Neural progenitor cell (in vitro differentiated cells): Measurements from ENCODE around the gene PLEKHJ1. TPM values are rescaled to one million over a fixed set of nuclear protein-coding genes. Genes with fewer than 3 reads are reported as not detected.

Experiments
- DNase-seq: peaks from one replicate; pipeline ENCODE4 v3.0.0-alpha.2; 2016; ENCODE audit warnings: low spot score
- H2AFZ ChIP-seq: fragments of 200-600 bp; sonication (generic); replicated peaks from 2 replicates; pipeline ENCODE4 v1.6.1; 2016; ENCODE audit warnings: antibody characterized with exemption
- H3F3A ChIP-seq: fragments of 200-600 bp; sonication (generic); 2 replicates; pipeline ENCODE4 v1.6.1; 2016; ENCODE audit warnings: antibody characterized with exemption, low read depth
- H3K27ac ChIP-seq: fragments of 200-600 bp; sonication (generic); 2 replicates; pipeline ENCODE4 v1.5.1; 2016; ENCODE audit warnings: mild to moderate bottlenecking
- H3K27me3 ChIP-seq: fragments of 200-600 bp; sonication (generic); 2 replicates; pipeline ENCODE4 v1.6.1; 2016; ENCODE audit warnings: mild to moderate bottlenecking, moderate library complexity
- H3K36me3 ChIP-seq: fragments of 200-600 bp; sonication (generic); 2 replicates; pipeline ENCODE4 v1.5.1; 2016
- H3K4me1 ChIP-seq: fragments of 200-600 bp; sonication (generic); 2 replicates; pipeline ENCODE4 v1.6.1; 2016; ENCODE audit warnings: mixed run types
- H3K4me2 ChIP-seq: fragments of 200-600 bp; sonication (generic); 2 replicates; pipeline ENCODE4 v1.6.1; 2016
- H3K4me3 ChIP-seq: fragments of 200-600 bp; sonication (generic); 2 replicates; pipeline ENCODE4 v1.5.1; 2016
- H3K79me2 ChIP-seq: fragments of 200-600 bp; sonication (generic); 2 replicates; pipeline ENCODE4 v1.6.1; 2016; ENCODE audit warnings: low read depth
- H3K9ac ChIP-seq: fragments of 200-600 bp; sonication (generic); 2 replicates; pipeline ENCODE4 v1.6.1; 2016
- H3K9me3 ChIP-seq: fragments of 200-600 bp; sonication (generic); 2 replicates; pipeline ENCODE4 v1.5.1; 2016; ENCODE audit warnings: low read depth
- H4K20me1 ChIP-seq: fragments of 200-600 bp; sonication (generic); 2 replicates; pipeline ENCODE4 v1.6.1; 2016; ENCODE audit warnings: low read depth
- H3K27ac Mint-ChIP-seq: 3 replicates; pipeline ENCODE4 v1.8.0; 2021; ENCODE audit warnings: mixed read lengths
- H3K27me3 Mint-ChIP-seq: 2 replicates; pipeline ENCODE4 v1.8.0; 2022; ENCODE audit warnings: low read depth, mild to moderate bottlenecking, inconsistent platforms, moderate library complexity, mixed read lengths; ENCODE audit not compliant: insufficient read depth
- H3K36me3 Mint-ChIP-seq: 3 replicates; pipeline ENCODE4 v1.8.0; 2021; ENCODE audit warnings: mixed read lengths
- H3K4me1 Mint-ChIP-seq: 3 replicates; pipeline ENCODE4 v1.8.0; 2021; ENCODE audit warnings: mixed read lengths
- H3K4me3 Mint-ChIP-seq: 3 replicates; pipeline ENCODE4 v1.8.0; 2021; ENCODE audit warnings: mild to moderate bottlenecking, moderate library complexity, mixed read lengths
- H3K9me3 Mint-ChIP-seq: 3 replicates; pipeline ENCODE4 v1.8.0; 2020; ENCODE audit warnings: mixed read lengths
- EZH2 ChIP-seq: fragments of 200-600 bp; sonication (generic); IDR thresholded peaks from 2 replicates; pipeline ENCODE4 v1.6.1; 2017; ENCODE audit warnings: antibody characterized with exemption, mild to moderate bottlenecking, moderate library complexity
- EZH2phosphoT487 ChIP-seq: fragments of 200-600 bp; sonication (generic); IDR thresholded peaks from 2 replicates; pipeline ENCODE4 v1.6.1; 2017; ENCODE audit warnings: antibody characterized with exemption
- total RNA-seq: library from RNA; depleted of rRNA; stranded (reverse); fragments of >200 nt; gene quantifications from 2 replicates; pipeline ENCODE4 v1.2.3, GENCODE V29; 2015; ENCODE audit warnings: low replicate concordance
- TF ChIP-seq, protein P1 (sequence below): fragments of 200-600 bp; sonication (generic); IDR thresholded peaks from 2 replicates; pipeline ENCODE4 v1.5.1; 2017; ENCODE audit warnings: antibody characterized with exemption, mild to moderate bottlenecking

PLEKHJ1 gene
- total RNA-seq, 1 donor from 2014 or later, result 77.6 TPM

DNA sequence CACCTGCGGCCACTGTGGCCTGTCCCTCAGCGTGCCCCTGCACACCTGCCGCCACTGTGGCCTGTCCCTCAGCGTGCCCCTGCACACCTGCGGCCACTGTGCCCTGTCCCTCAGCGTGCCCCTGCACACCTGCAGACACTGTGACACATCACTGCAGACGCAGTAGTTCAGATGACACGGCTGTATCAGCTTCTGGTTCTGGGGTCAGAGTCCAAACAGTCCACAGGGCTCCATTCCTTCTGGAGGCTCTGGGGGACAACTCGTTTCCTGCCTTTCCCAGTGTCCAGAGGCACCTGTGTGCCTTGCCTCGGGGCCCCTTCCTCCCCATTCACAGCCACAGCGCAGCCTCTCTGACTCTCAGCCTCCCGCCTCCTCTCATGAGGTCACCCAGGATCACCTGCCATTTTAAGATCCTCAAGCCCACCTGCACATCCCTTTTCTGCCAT, 6.0 kb upstream of the PLEKHJ1 start:
- Histone ChIP-seq H3K4me2 (no peak overlapping the region), H3K4me3 (no peak overlapping the region), H3K79me2 (peaks cover 73% of the 10 kb centered on the region), H3K9ac (no peak overlapping the region), H2AFZ (no peak overlapping the region), H3K4me1 (peaks cover 38% of the 10 kb centered on the region), H3K36me3 (no peaks in the 10 kb centered on the region), H3K27ac (no peak overlapping the region), H3F3A (peaks cover 25% of the 10 kb centered on the region), H3K27me3 (no peaks in the 10 kb centered on the region), H4K20me1 (peaks cover 100% of the 10 kb centered on the region), H3K9me3 (no peaks in the 10 kb centered on the region)
- TF ChIP-seq, protein P1, sequence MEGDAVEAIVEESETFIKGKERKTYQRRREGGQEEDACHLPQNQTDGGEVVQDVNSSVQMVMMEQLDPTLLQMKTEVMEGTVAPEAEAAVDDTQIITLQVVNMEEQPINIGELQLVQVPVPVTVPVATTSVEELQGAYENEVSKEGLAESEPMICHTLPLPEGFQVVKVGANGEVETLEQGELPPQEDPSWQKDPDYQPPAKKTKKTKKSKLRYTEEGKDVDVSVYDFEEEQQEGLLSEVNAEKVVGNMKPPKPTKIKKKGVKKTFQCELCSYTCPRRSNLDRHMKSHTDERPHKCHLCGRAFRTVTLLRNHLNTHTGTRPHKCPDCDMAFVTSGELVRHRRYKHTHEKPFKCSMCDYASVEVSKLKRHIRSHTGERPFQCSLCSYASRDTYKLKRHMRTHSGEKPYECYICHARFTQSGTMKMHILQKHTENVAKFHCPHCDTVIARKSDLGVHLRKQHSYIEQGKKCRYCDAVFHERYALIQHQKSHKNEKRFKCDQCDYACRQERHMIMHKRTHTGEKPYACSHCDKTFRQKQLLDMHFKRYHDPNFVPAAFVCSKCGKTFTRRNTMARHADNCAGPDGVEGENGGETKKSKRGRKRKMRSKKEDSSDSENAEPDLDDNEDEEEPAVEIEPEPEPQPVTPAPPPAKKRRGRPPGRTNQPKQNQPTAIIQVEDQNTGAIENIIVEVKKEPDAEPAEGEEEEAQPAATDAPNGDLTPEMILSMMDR, result no peak
- TF ChIP-seq EZH2 (no peak), EZH2phosphoT487 (no peak)
- no peak for DNase-seq
- Mint-ChIP-seq H3K9me3 (no peaks in the 10 kb centered on the region), H3K27ac (no peak overlapping the region), H3K4me1 (peaks cover 47% of the 10 kb centered on the region), H3K27me3 (peaks cover 2% of the 10 kb centered on the region), H3K4me3 (no peak overlapping the region), H3K36me3 (peaks cover 8% of the 10 kb centered on the region)

DNA sequence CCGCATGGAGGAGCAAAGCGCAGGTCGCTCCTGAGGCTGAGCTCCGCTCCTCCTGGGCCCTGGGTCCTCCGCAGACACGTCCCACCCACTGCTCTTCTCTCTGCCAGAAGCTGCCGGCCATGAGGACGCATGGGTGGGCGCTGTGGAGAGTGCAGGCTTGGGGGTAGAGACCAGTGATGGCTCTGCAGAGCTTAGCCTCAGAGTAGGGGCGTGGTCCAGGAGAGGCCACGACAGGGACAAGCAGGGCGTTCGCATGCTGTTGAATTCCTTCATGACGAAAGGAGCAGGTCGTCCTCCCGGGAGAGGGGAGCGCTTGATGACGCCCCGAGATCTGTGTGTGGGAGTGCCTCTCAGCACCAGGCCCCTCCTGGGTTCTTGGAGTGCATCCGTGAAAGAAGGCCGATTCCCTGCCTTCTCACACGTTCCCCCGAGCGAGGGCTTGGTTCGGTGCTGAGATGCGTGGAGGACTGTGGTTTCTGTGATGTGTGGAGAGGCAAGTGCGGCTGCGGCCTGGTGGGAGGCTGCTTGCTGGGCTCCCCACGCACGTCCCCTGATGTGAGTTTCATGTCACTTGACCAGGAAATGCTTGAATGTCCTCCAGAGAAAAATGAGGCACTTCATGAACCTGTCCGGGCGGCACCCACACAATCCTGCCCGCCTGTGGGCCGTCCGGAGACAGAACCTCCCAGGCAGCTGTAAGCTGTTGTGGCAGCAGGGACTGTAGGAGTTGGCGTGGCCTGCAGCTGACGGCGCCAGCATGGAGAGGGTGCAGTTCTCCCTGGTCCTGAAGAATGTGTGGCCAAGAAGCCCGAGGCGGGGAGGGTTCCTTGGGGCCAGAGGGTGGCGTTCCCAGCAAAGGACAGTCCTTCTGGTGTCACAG, 5.0 kb upstream of the PLEKHJ1 start:
- H3K9me3 Mint-ChIP-seq, result no peaks in the 10 kb centered on the region
- H3K4me3 Mint-ChIP-seq, result peak overlapping the region; percentile 99
- Histone ChIP-seq H3K4me1 (peaks cover 38% of the 10 kb centered on the region), H3K9me3 (no peaks in the 10 kb centered on the region), H3K4me2 (peak overlapping the region; percentile 81), H3K27me3 (no peaks in the 10 kb centered on the region), H4K20me1 (peaks cover 92% of the 10 kb centered on the region), H3K79me2 (peaks cover 77% of the 10 kb centered on the region), H3K9ac (peak overlapping the region; percentile 8), H2AFZ (no peak overlapping the region), H3K36me3 (no peaks in the 10 kb centered on the region), H3K4me3 (peak overlapping the region; percentile 72), H3F3A (peaks cover 30% of the 10 kb centered on the region), H3K27ac (no peak overlapping the region)
- peaks cover 52% of the 10 kb centered on the region for H3K4me1 Mint-ChIP-seq
- TF ChIP-seq, protein P1, result no peak
- TF ChIP-seq EZH2phosphoT487 (no peak), EZH2 (no peak)
- peaks cover 10% of the 10 kb centered on the region for H3K36me3 Mint-ChIP-seq
- peak overlapping the region; percentile 93 for H3K27ac Mint-ChIP-seq
- DNase-seq, result no peak
- peaks cover 7% of the 10 kb centered on the region for H3K27me3 Mint-ChIP-seq

DNA sequence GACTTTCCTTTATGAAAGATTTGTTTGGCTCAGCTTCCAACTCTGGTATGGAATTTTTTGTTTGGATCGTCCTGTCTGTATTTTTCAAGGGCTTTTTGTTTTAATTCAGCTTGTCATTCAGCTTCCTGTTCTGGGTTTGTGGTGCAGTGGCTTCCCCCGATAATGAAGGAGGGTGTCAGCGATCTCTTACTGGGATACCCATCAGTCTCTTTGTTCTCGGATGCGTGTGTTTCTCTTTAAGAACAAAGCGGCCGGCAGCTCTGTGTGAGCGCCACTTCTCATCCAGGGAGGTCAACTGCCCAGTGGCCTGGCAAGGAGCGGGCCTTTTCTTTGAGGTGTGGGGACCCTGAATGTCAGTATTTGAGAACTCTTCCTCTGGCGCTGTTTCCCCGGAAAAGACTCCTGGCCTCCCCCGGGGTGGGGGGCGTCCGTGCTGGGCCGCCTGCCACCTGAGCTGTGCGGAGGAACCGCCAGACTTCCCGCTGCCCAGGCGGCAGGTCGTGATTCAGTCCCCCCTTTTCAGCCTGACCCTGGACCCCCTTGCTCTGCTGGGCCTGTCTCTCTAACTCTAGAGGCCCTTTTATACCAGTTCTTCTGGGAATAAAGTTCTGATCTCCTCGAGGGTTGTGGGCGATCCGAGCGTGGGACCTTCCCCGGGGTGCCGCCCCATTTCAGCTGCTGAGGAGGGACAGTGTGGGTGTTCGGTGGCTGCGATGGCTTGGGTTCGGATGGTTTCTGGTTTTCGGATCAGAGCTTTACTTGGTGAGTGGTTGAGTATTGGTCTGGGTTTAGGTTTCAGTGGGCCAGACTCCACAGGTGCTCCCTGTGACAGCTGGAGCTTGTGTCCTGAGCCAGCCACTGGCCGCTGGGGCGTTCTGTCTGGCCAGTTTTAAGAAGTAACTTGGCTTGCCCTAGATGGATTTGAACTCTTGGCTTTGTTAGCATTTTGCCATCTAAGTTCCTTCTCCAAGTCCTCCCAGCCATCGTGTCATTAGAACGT, 3.9 kb upstream of the PLEKHJ1 start:
- Histone ChIP-seq H3K27ac (peak overlapping the region; percentile 21), H3K9ac (peak overlapping the region; percentile 60), H3K4me1 (peaks cover 41% of the 10 kb centered on the region), H3K27me3 (no peaks in the 10 kb centered on the region), H4K20me1 (peaks cover 86% of the 10 kb centered on the region), H3K4me3 (peak overlapping the region; percentile 72), H3K9me3 (no peaks in the 10 kb centered on the region), H2AFZ (no peak overlapping the region), H3K79me2 (peaks cover 87% of the 10 kb centered on the region), H3K36me3 (no peaks in the 10 kb centered on the region), H3K4me2 (peak overlapping the region; percentile 81), H3F3A (peaks cover 30% of the 10 kb centered on the region)
- DNase-seq, result peak; percentile 90
- Mint-ChIP-seq H3K9me3 (no peaks in the 10 kb centered on the region), H3K36me3 (peaks cover 10% of the 10 kb centered on the region), H3K27ac (peak overlapping the region; percentile 88), H3K4me1 (peaks cover 55% of the 10 kb centered on the region), H3K4me3 (peak overlapping the region; percentile 99), H3K27me3 (peaks cover 6% of the 10 kb centered on the region)
- TF ChIP-seq EZH2phosphoT487 (no peak), EZH2 (no peak)
- TF ChIP-seq, protein P1, result no peak
